Endothelial cell of umbilical vein (primary cell): ENCODE results near the gene TEC. TPM values are rescaled to one million over a fixed set of nuclear protein-coding genes. Genes with fewer than 3 reads are reported as not detected.

ENCODE experiments used
- BruUV-seq: library from RNA; stranded (reverse); fragments of 400-500 nt; replicated peaks from 2 replicates; lab custom pipeline; 2021; lab: Mats Ljungman, UMichigan
- CTCF ChIA-PET: fragments of 300-600, 350-600 bp; sonication (Branson Sonifier 250); formaldehyde crosslinking; loops from one replicate; lab custom pipeline; 2021; ENCODE audit warnings: antibody characterized with exemption, inconsistent platforms; lab: Charles Lee
- POLR2A ChIA-PET: fragments of 300-600, 350-600 bp; sonication (Branson Sonifier 250); formaldehyde crosslinking; loops from one replicate; lab custom pipeline; 2021; ENCODE audit warnings: antibody characterized with exemption, inconsistent platforms; lab: Charles Lee
- DNase-seq: peaks from one replicate; pipeline ENCODE4 v3.0.0-alpha.2; 2011; ENCODE audit warnings: low read depth, low spot score
- FAIRE-seq: peaks from 2 replicates; lab custom pipeline; 2011; peaks lifted over from hg19 to GRCh38; lab: Jason Lieb, UNC
- H2AFZ ChIP-seq: 2 replicates; pipeline ENCODE4 v1.6.0; 2012; ENCODE audit warnings: low read depth, low read length, control low read depth, inconsistent platforms
- H3K27ac ChIP-seq: 2 replicates; pipeline ENCODE4 v1.5.1; 2011; ENCODE audit warnings: low read depth, mild to moderate bottlenecking, control low read depth, low read length, moderate library complexity; ENCODE audit not compliant: insufficient read depth
- H3K27me3 ChIP-seq, 2 experiments: 2 replicates each; pipeline versions ENCODE4 v1.6.0 to v1.6.1; 2011; ENCODE audit warnings: low read length in 2 of 2, mixed read lengths in 1 of 2; ENCODE audit not compliant: control insufficient read depth in 2 of 2, insufficient read depth in 2 of 2
- H3K36me3 ChIP-seq, 2 experiments: 2 replicates in 1 of 2; 3 replicates in 1 of 2; pipeline ENCODE4 v1.5.1; 2011; ENCODE audit warnings: low read length in 2 of 2, mild to moderate bottlenecking in 1 of 2, moderate library complexity in 1 of 2; ENCODE audit not compliant: control insufficient read depth in 2 of 2, insufficient read depth in 2 of 2; ENCODE audit errors: extremely low read depth in 1 of 2
- H3K4me1 ChIP-seq: 3 replicates; pipeline ENCODE4 v1.5.1; 2011; ENCODE audit warnings: mild to moderate bottlenecking, low read length; ENCODE audit not compliant: control insufficient read depth, insufficient read depth; ENCODE audit errors: extremely low read depth
- H3K4me2 ChIP-seq: 2 replicates; pipeline ENCODE4 v1.6.1; 2011; ENCODE audit warnings: low read length, control low read depth, mixed read lengths; ENCODE audit not compliant: insufficient read depth
- H3K4me3 ChIP-seq, 3 experiments: fragments of 200-600 bp in 1 of 3; sonication (generic), shearing (Covaris generic) in 1 of 3; replicated peaks in 1 of 3; 2 replicates each; pipeline ENCODE4 v1.5.1; 2011 to 2016; ENCODE audit warnings: control low read depth in 3 of 3, low read length in 3 of 3, mild to moderate bottlenecking in 2 of 3, inconsistent platforms in 1 of 3, low read depth in 1 of 3, moderate library complexity in 1 of 3; ENCODE audit not compliant: insufficient read depth in 1 of 3
- H3K79me2 ChIP-seq: 2 replicates; pipeline ENCODE4 v1.6.0; 2012; ENCODE audit warnings: low read length, inconsistent platforms; ENCODE audit not compliant: control insufficient read depth, insufficient read depth
- H3K9ac ChIP-seq: replicated peaks from 2 replicates; pipeline ENCODE3; 2011; ENCODE audit warnings: low read length, control low read depth; ENCODE audit not compliant: insufficient read depth; ENCODE audit errors: extremely low read depth
- H3K9me1 ChIP-seq: replicated peaks from 3 replicates; pipeline ENCODE4 v1.6.0; 2011; ENCODE audit warnings: mild to moderate bottlenecking, low read length; ENCODE audit not compliant: control insufficient read depth, insufficient read depth; ENCODE audit errors: extremely low read depth
- H3K9me3 ChIP-seq: replicated peaks from 2 replicates; pipeline ENCODE4 v1.5.1; 2012; ENCODE audit warnings: low read length, inconsistent platforms; ENCODE audit not compliant: control insufficient read depth, insufficient read depth
- H4K20me1 ChIP-seq: replicated peaks from 2 replicates; pipeline ENCODE3; 2011; ENCODE audit warnings: mild to moderate bottlenecking, low read length; ENCODE audit not compliant: control insufficient read depth, insufficient read depth; ENCODE audit errors: extremely low read depth
- CTCF ChIP-seq, 2 donors: IDR thresholded peaks; 1 replicate in 1 of 2; 2 replicates in 1 of 2; pipeline ENCODE4 v1.5.1; 2011; ENCODE audit warnings: low read length in 2 of 2, mild to moderate bottlenecking in 2 of 2, moderate library complexity in 2 of 2, control low read depth in 1 of 2, inconsistent platforms in 1 of 2, low read depth in 1 of 2; ENCODE audit not compliant: insufficient read depth in 1 of 2; ENCODE audit errors: extremely low read depth in 1 of 2
- EZH2 ChIP-seq: IDR thresholded peaks from 2 replicates; pipeline ENCODE4 v1.6.1; 2012; ENCODE audit warnings: borderline replicate concordance, low read depth, mild to moderate bottlenecking, moderate library complexity, low read length, inconsistent platforms; ENCODE audit not compliant: severe bottlenecking
- FOS ChIP-seq: IDR thresholded peaks from 2 replicates; pipeline ENCODE4 v1.6.1; 2011; ENCODE audit warnings: mild to moderate bottlenecking, low read length, moderate library complexity, borderline replicate concordance; ENCODE audit not compliant: insufficient read depth
- GATA2 ChIP-seq: IDR thresholded peaks from 2 replicates; pipeline ENCODE4 v1.7.0; 2011; ENCODE audit warnings: low read depth, mild to moderate bottlenecking, moderate library complexity, mixed read lengths, low read length; ENCODE audit not compliant: insufficient read length, insufficient read depth
- JUN ChIP-seq: IDR thresholded peaks from 2 replicates; pipeline ENCODE4 v1.6.1; 2011; ENCODE audit warnings: borderline replicate concordance, low read depth; ENCODE audit not compliant: insufficient read length, insufficient read depth
- MAX ChIP-seq: IDR thresholded peaks from 2 replicates; pipeline ENCODE4 v1.6.1; 2011; ENCODE audit not compliant: insufficient read depth, insufficient read length
- MYC ChIP-seq: IDR thresholded peaks from one replicate; pipeline ENCODE4 v1.6.1; 2011; ENCODE audit warnings: mild to moderate bottlenecking, low read depth, low read length
- POLR2A ChIP-seq: IDR thresholded peaks from 2 replicates; pipeline ENCODE4 v1.6.1; 2012; ENCODE audit warnings: low read depth, mild to moderate bottlenecking, control low read depth, low read length
- POLR2AphosphoS5 ChIP-seq: IDR thresholded peaks from 2 replicates; pipeline ENCODE4 v1.6.1; 2012; ENCODE audit warnings: low read depth, mild to moderate bottlenecking, control low read depth, low read length, moderate library complexity; ENCODE audit not compliant: insufficient read depth
- dilution Hi-C: fragments of 300-500 bp; cut with MboI; formaldehyde crosslinking; loops from one replicate; pipeline ENCODE4 v1.15.0; 2019; ENCODE audit warnings: low sequenced_read_pairs; ENCODE audit not compliant: extremely low pct_ligation_motif_present
- intact Hi-C: fragments of 100-400 bp; cut with micrococcal nuclease; formaldehyde crosslinking; loops from one replicate; pipeline ENCODE4 v1.10.0; 2022
- polyA plus RNA-seq, 4 experiments: library from polyadenylated mRNA; depleted of rRNA in 3 of 4; stranded (reverse) in 3 of 4; unstranded in 1 of 4; fragments of >200 nt; gene quantifications; 2 replicates each; pipeline versions ENCODE4 v1.2.1 to v1.2.3, GENCODE V29; 2011 to 2012; ENCODE audit warnings: missing spikeins in 1 of 4
- total RNA-seq: library from RNA; stranded (reverse); gene quantifications from 2 replicates; pipeline ENCODE4 v1.2.3, GENCODE V29; 2021

The TEC gene
- total and polyA plus RNA-seq, 2 donors (not counting 3 experiments of a cell fraction or from before 2014, with no cell fraction given) = 0.08 to 0.86 TPM

GRCh38 chr4:48241731-48242130, 27.9 kb downstream of the TEC start:
- Histone ChIP-seq H3K9ac (no peak overlapping the region), H3K4me3 (no peak overlapping the region), H3K4me1 (no peaks in the 10 kb centered on the region), H3K4me2 (no peak overlapping the region), H3K79me2 (no peaks in the 10 kb centered on the region), H3K9me1 (no peaks in the 10 kb centered on the region), H3K27me3 (peaks cover 0 to 7% of the 10 kb centered on the region in 2 experiments), H3K36me3 (no peaks in the 10 kb centered on the region), H2AFZ (no peak overlapping the region), H3K9me3 (no peaks in the 10 kb centered on the region), H4K20me1 (no peaks in the 10 kb centered on the region), H3K27ac (no peak overlapping the region)
- TF ChIP-seq GATA2 (no peak), MYC (no peak), JUN (no peak), MAX (no peak), FOS (no peak), CTCF (IDR thresholded peaks at IDR 0.05; ENCODE audit: extremely low read depth in 1 of 2, insufficient read depth in 1 of 2, low read depth in 1 of 2, low read length in 2 of 2) (no peak), EZH2 (no peak), POLR2AphosphoS5 (no peak), POLR2A (no peak)
- FAIRE-seq (no peak), DNase-seq (no peak)
- intact Hi-C loops (no loop called here), dilution Hi-C loops (no loop called here)
- CTCF ChIA-PET = no interaction called here
- POLR2A ChIA-PET = no interaction called here
- no TSS peak for BruUV-seq
